NCI-H774 (cell line): ENCODE data around the gene ERICH6.

Source experiments
- DNase-seq: peaks from one replicate; lab custom pipeline; 2025; lab: John Stamatoyannopoulos, UW

The ERICH6 gene

DNA sequence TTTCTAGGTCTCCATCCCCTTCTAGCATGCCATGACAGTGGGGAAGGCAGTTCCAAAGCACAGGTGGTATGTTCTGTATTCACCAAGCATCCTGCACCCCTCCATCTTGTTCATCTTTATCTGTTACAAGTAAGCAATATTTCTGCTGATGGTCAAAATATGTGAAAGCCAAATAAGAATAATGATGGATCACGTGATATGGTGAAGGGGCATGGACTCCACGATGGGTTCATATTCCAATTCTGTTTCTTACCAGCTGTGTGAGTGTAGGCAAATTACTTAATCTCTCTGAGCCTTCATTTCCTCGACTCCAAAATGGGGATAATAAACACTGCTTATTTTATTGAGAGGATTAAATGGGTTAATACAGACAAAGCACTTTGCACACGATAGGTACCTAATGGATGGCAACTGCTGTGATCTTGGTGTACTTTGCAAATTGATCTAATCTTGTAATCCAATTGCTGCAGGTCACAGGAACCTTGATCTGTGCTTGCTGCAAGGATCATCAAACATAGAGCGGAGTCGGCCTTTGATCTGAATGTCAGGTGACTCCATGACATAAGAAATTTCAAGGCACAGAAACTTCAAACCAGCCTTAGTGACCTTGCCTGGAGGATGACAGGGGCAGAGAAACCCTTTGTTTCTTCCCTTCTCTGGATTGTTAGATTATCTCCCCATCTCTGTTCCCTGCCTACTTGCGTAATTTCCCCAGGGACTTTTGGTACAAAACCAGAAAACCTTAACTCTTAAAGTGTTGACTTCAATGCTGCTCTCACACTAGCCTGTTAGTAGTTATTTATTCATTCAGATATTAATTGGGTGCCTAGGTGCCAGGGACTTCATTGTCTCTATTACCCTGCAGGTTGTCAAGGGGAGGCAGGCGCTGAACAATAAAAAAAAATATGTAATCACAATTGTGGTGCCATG lies 33.4 kb upstream of the ERICH6 start:
- no peak for DNase-seq

- DNase-seq: no peak
Observed at GRCh38 chr3:150736316-150736719, 32.6 kb upstream of the ERICH6 start.

GRCh38 chr3:150734795-150735119 lies 31.0 kb upstream of the ERICH6 start:
- DNase-seq: no peak

- no peak for DNase-seq
Observed at GRCh38 chr3:150733936-150734794, 30.4 kb upstream of the ERICH6 start.

DNA sequence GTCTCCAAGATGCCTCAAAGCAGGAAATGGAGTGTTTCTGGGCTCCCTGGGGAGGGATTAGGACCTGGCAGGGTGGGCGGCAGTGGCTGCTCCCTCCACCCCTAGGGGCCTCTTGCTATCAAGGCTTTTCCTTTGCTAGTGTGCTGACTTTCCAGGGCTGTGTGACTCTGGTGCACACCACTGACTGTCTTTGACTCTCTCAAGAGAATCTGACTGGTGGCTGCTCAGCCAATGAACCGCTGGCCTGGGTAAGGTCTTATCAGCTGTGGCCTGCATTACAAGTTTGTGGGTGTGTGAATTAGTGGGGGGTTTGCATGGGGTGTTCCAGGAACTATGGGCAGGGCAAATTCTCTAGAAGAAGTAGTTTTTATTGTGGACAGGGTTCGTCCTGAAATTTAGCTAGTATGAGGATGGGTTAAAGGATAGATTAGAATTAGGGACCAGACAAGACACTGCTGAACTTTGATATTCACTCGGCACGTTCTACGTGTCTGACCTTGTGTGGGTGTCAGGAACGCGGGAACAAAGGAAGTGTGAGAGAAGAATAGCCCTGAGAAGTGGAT lies 29.7 kb upstream of the ERICH6 start:
- no peak for DNase-seq

GRCh38 chr3:150729682-150730360 lies 26.1 kb upstream of the ERICH6 start:
- no peak for DNase-seq

DNA sequence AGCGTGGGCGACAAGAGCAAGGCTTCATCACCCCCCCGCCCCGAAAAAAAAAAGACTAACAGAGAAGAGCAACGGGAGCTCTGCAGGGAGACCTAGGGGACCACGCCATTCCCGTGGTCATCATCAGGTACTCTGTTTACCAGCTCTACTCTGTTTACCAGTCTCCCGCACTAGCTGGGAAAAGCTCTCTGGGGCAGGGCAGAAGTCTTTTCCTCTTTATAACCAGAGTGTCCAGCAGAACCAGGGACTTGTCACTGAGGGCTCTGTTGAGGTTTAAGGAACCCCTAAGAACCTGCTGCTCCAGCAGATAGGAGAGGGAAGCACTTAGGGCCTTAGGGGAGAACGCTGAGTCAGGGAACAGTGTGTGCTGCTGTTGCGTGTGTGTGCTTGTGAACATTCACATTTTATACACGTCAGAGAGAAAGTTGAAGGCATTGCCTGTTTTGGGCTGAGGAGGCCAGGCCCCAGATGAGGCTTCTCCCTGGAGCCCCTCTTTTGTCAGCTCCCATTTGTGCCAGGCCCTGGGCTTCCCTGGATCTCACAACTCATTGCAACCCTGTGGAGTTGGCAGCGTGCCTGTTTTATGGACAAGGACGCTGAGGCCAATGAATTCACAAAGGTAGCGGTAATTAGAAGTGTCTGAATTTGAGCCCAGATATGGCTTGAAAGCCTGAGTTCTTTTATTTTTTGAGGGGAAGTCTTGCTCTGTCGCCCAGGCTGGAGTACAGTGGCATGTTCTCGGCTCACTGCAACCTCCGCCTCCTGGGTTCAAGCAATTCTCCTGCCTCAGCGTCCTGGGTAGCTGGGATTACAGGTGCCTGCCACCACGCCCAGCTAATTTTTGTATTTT lies 24.2 kb upstream of the ERICH6 start:
- DNase-seq: peak; percentile 10

- no peak for DNase-seq
Observed at GRCh38 chr3:150725548-150725947, 21.8 kb upstream of the ERICH6 start.

GRCh38 chr3:150723946-150724345 lies 20.2 kb upstream of the ERICH6 start:
- DNase-seq: peak; percentile 33

GRCh38 chr3:150722267-150722666 lies 18.5 kb upstream of the ERICH6 start:
- DNase-seq: no peak

DNA sequence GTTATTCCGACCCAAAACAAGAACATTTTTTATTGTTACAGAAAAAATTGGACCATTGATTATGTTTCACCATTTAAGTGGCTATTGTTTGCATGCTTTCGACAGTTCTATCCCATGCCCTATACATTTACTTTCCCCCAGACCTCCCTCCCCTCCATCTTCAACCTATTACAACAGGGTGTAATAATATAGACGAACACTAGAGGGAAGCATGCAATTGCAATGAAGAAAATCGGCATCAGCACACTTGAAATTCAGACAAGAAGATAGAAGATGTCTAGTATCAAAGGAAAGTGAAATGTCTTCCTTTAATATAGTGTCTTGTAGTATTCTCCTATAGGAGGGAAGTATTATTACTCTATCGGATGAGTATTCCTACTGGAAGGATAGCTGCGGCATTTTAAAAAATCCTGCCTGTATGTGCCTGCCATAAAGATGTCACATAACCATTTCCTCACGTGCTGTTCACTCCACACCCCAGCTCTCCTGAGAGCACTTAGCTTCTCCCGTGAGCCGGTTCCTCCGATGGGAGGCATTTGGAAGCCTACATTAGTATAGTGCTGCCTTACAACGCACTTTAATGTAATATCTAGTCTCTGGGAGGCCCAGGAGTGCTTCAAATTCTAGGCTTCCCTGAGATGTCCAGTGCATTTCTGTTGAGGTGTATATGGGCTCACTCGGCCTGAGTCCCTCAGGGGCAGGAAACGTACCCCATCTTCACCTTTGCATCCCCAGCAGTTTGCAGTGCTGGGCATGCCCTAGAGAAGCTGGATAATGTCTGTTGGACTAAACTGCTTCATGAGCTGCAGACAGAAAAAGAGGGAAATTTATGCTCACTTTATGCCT lies 17.8 kb upstream of the ERICH6 start:
- peak; percentile 84 for DNase-seq

DNA sequence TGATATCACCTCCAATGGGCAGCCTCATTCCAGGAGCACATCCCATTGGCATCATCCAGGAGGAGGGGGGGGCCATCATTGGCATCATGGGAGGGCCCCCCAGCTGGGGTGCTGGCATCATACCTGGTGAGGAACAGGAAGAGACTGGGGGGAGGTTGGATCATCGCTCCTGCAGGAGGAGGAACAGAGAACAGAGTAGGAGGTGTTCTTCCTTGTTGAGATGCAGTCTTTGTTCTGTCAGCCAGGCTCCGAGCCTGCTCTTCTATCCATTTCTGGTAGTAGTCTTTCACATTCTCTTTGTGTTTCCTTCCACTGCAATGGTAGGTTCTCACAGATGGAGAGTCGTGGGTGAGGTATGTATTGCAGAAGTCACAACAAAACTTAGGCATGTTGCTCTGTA lies 16.7 kb upstream of the ERICH6 start:
- DNase-seq: no peak

- no peak for DNase-seq
Observed at GRCh38 chr3:150710097-150710496, 6.4 kb upstream of the ERICH6 start.

DNA sequence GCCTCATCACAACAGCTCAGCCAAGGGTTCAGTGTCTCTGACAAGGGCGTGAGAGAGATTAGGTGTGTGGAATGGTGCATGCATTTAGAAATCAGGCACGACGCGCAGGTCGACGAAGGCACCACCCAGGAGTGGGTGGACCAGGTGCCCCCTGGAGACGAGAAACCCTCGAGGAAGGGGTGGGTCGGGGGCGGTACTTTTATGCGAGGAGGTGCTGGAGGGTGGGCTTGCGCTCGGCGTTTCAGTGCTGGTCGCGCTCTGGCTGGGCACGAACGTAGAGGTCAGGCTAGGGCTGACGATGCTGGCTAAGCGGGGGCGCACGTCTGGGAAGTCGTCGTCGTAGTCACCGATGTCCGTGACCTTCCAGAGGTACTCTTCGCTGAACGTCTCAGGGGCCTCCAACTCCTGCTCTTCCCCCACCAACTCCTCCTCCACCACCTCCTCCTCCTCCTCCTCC lies 393 bp downstream of the ERICH6 start:
- DNase-seq: peak; percentile 29

DNA sequence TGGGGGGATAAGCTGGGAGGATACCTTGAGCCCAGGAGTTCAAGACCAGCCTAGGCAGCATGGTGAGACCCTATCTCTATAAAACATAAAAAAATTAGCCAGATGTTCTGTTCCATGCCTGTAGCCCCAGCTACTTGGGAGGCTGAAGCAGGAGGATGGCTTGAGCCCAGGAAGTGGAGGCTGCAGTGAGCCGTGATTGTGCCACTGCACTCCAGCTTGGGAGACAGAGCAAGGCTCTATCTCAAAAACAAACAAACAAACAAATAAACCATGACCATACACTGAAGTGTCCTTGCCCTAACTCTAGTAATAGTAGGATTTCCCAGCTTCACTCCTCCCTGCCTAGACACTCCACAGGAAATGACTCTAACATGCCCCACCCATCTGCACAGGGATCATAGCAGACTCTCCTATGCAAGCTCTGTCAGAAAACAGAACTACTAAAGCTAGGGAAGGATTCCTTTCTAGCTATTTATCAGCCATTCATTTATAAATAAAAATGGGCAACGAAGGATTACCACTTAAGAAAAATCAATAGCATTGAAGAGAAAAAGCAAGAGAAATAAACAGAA lies 4.6 kb downstream of the ERICH6 start:
- DNase-seq: no peak

GRCh38 chr3:150697646-150698045 lies 6.1 kb downstream of the ERICH6 start:
- DNase-seq: no peak

- DNase-seq: no peak
Observed at GRCh38 chr3:150691414-150692040, 12.2 kb downstream of the ERICH6 start.

DNA sequence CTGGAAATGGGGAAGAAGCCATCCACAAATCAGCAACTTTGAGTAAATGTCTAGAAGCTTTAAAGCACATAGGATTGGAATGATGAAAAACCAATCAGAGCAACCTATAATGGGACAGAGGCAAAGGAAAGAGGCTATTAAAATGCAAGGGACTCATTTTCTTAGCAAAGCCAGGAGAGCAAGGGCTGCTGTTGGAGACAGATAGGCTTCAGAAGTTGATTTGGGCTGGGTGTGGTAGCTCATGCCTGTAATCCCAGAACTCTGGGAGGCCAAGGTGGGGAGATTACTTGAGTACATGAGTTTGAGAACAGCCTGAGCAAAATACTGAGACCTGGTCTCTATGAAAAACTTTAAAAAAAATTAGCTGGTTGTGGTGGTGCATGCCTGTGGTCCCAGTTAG lies 16.1 kb downstream of the ERICH6 start:
- DNase-seq: no peak

- DNase-seq: no peak
Observed at GRCh38 chr3:150682824-150683223, 20.9 kb downstream of the ERICH6 start.
